Esophagus muscularis mucosa (tissue), 3 donors: ENCODE data around the gene ZNF320.

Experiments
- CTCF ChIP-seq, 3 experiments: fragments of 200-600 bp in 2 of 3; fragments of 450-650 bp in 1 of 3; sonication (generic) in 2 of 3; IDR thresholded peaks; one replicate each; pipeline ENCODE4 v1.5.1; 2017 to 2019; ENCODE audit warnings: antibody characterized with exemption in 3 of 3, mild to moderate bottlenecking in 2 of 3, moderate library complexity in 1 of 3
- POLR2A ChIP-seq: fragments of 450-650 bp; IDR thresholded peaks from one replicate; pipeline ENCODE4 v1.6.1; 2017; ENCODE audit warnings: antibody characterized with exemption, moderate library complexity, mild to moderate bottlenecking, low read depth
- POLR2AphosphoS5 ChIP-seq, 2 donors: sonication (generic); formaldehyde crosslinking; IDR thresholded peaks; one replicate each; pipeline ENCODE4 v1.6.1; 2017; ENCODE audit warnings: antibody characterized with exemption in 2 of 2

DNA sequence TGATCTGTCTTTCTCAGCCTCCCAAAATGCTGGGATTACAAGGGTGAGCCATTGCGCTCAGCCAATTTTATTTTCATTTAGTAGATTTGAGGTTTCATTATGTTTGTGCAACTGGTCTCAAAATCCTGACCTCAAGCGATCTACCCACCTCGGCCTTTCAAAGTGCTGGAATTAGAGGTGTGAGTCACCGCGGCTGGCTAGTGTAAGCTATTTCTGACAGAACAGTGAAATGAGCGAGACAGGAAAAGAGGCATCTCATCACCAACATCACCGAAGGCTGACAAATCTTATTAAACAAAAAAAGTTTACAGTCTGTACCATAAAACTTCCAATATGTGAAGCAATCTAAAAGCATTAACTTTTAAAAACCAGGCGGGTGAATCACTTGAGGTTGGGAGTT, 38.0 kb upstream of the ZNF320 start:
- TF ChIP-seq CTCF (IDR thresholded peaks at IDR 0.05) = no peak
- no peak for TF ChIP-seq POLR2A
- TF ChIP-seq POLR2AphosphoS5 (IDR thresholded peaks at IDR 0.05) = no peak
